HG02943 (cell line): ENCODE measurements around the gene SIK2.
"Not testable (repeated sequence)": the region's sequence is repeated elsewhere in the genome, so short reads cannot be mapped to it uniquely, and the experiment has no call there.

ENCODE experiments used
- ATAC-seq: cut with Tn5 transposase; IDR thresholded peaks from one replicate; pipeline ENCODE4 v1.9.1; 2021; ENCODE audit warnings: mild to moderate bottlenecking, low read depth, moderate library complexity; ENCODE audit not compliant: unreplicated experiment

Gene SIK2

GRCh38 chr11:111620518-111620917 is 18.3 kb downstream of the SIK2 start:
- no peak for ATAC-seq

GRCh38 chr11:111623527-111624030 is 21.3 kb downstream of the SIK2 start:
- ATAC-seq = peak; percentile 69

GRCh38 chr11:111624608-111625007 is 22.4 kb downstream of the SIK2 start:
- no peak for ATAC-seq

GRCh38 chr11:111627591-111627990 is 25.3 kb downstream of the SIK2 start:
- no peak for ATAC-seq

GRCh38 chr11:111629499-111629898 is 27.2 kb downstream of the SIK2 start:
- no peak for ATAC-seq

- ATAC-seq = no peak
These were observed 28.9 kb downstream of the SIK2 start for GRCh38 chr11:111631024-111631665.

- no peak for ATAC-seq
These were observed 29.4 kb downstream of the SIK2 start for GRCh38 chr11:111631666-111632039.

- ATAC-seq = no peak
These were observed 30.4 kb downstream of the SIK2 start for GRCh38 chr11:111632516-111633220.

- no peak for ATAC-seq
These were observed 31.0 kb downstream of the SIK2 start for GRCh38 chr11:111633248-111633647.

- ATAC-seq = no peak
These were observed 31.6 kb downstream of the SIK2 start for GRCh38 chr11:111633756-111634362.

GRCh38 chr11:111634981-111635705 is 32.9 kb downstream of the SIK2 start:
- ATAC-seq = no peak

GRCh38 chr11:111635706-111636045 is 33.4 kb downstream of the SIK2 start:
- no peak for ATAC-seq

- ATAC-seq = no peak
These were observed 35.6 kb downstream of the SIK2 start for GRCh38 chr11:111637885-111638284.

- ATAC-seq = no peak
These were observed 37.1 kb downstream of the SIK2 start for GRCh38 chr11:111639226-111639925.

- ATAC-seq = no peak
These were observed 39.2 kb downstream of the SIK2 start for GRCh38 chr11:111641339-111642015.

- no peak for ATAC-seq
These were observed 40.3 kb downstream of the SIK2 start for GRCh38 chr11:111642542-111642941.

- ATAC-seq = no peak
These were observed 42.7 kb downstream of the SIK2 start for GRCh38 chr11:111644922-111645321.

GRCh38 chr11:111645657-111646316 is 43.5 kb downstream of the SIK2 start:
- ATAC-seq = no peak

- ATAC-seq = not testable (repeated sequence)
These were observed 49.1 kb downstream of the SIK2 start for GRCh38 chr11:111651336-111651735.
